Measurements from ENCODE around the gene GDPD4.

The GDPD4 gene

GRCh38 chr11:77215106-77215505 is 86.4 kb downstream of the GDPD4 start:
- TF ChIP-seq, protein P1, sequence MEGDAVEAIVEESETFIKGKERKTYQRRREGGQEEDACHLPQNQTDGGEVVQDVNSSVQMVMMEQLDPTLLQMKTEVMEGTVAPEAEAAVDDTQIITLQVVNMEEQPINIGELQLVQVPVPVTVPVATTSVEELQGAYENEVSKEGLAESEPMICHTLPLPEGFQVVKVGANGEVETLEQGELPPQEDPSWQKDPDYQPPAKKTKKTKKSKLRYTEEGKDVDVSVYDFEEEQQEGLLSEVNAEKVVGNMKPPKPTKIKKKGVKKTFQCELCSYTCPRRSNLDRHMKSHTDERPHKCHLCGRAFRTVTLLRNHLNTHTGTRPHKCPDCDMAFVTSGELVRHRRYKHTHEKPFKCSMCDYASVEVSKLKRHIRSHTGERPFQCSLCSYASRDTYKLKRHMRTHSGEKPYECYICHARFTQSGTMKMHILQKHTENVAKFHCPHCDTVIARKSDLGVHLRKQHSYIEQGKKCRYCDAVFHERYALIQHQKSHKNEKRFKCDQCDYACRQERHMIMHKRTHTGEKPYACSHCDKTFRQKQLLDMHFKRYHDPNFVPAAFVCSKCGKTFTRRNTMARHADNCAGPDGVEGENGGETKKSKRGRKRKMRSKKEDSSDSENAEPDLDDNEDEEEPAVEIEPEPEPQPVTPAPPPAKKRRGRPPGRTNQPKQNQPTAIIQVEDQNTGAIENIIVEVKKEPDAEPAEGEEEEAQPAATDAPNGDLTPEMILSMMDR (IDR thresholded peaks at IDR 0.05; ENCODE audit: low read depth, low read length) = no peak
- no peak overlapping the region for H3K4me3 ChIP-seq (ENCODE audit: low read depth, low read length)

GRCh38 chr11:77214557-77214956 is 86.9 kb downstream of the GDPD4 start:
- no peak overlapping the region for H3K4me3 ChIP-seq (ENCODE audit: low read depth, low read length)
- TF ChIP-seq, protein P1 (IDR thresholded peaks at IDR 0.05; ENCODE audit: low read depth, low read length) = no peak

- H3K4me3 ChIP-seq (ENCODE audit: low read depth, low read length) = no peak overlapping the region
- TF ChIP-seq, protein P1 (IDR thresholded peaks at IDR 0.05; ENCODE audit: low read depth, low read length) = no peak
Observed at GRCh38 chr11:77213589-77214428, 87.7 kb downstream of the GDPD4 start.

DNA sequence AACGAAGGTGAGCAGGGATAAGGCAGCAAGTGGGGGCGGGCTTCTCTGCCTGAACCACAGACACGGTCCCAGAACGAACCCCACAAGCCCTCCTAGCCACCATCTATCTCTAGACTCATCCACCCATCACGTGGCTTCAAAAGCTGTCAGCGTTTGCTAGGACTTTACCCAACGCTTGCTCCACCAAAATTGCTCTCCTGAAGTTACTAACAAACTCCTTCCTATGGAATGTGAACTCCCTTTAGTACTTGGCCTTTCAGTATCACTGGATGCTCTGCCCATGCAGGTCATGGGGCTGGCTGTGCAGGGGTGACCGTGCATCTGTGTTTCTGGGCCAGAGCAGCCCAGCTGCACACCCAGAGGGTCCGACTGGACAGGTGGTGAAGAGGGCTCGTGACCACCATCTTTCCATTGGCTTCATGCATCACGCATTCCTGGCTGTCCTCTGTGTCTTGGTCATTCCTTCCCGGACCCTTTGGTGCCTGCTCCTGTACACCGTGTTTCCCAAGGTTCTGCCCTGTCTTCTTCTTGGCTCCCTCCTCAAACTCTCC is 88.4 kb downstream of the GDPD4 start:
- TF ChIP-seq, protein P1 (IDR thresholded peaks at IDR 0.05; ENCODE audit: low read depth, low read length) = no peak
- no peak overlapping the region for H3K4me3 ChIP-seq (ENCODE audit: low read depth, low read length)

DNA sequence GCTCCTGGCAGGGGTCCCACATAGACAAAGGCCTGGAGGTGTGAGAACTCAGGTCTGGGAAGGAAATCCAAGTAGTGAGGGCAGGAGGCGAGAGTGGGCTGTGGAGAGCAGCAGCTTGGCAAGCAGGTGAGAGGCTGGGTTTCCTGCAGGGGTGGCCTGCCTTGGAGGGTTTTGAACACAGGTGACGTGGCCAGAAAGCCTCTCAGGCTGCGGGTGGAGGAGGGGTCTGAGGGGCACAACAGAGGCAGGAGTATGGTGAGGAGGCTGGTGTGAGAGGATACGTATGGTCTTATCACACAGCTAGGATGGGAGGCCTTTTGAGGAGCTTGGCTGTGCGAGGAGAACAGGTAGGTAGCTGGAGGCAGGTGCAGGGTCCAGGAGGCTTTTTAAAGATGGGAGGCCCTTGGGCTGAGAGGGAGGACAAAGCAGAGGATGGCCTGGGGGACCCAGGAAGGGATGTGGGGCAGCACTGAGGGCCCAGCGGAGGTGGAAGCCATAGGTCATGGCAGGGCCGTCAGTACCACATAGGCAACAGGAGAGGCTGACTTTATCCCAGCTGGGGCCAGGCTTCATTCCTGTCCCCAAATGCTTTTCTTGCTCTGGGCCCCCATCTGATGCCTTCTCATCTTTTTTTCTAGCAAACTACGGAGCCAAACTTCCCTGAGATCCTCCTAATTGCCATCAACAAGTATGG is 89.0 kb downstream of the GDPD4 start:
- TF ChIP-seq, protein P1 (IDR thresholded peaks at IDR 0.05; ENCODE audit: low read depth, low read length) = no peak
- H3K4me3 ChIP-seq (ENCODE audit: low read depth, low read length) = no peak overlapping the region

DNA sequence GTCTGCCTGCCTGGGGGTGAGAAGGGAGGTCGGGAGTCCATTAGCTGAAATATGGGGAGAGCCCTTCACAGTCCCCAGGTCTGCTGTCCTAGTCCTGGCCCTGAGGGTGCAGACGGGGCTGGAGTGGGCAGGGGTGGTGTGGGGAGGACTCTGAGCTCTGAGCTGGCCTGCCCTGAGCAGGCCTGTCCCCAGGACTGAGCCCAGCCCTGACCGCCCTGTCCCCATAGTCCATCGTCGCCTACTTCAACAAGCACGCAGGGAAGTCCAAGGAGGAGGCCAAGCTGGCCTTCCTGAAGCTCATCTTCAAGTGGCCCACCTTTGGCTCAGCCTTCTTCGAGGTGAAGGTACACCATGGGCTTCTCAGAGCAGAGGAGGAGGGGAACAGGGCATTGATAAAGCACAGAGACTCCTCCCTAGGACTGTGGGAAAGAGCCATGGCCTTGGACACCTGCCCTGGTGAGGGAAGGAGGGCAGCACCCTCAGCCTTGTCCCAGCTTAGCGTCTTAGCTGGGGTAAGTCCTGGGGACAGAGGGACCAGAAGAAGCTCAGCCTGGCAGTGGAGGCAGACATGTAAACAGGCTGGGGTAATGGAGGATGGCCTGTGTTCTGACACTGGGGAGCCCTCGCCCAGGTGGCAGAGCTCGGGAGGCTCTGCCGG is 89.8 kb downstream of the GDPD4 start:
- H3K4me3 ChIP-seq (ENCODE audit: low read depth, low read length) = no peak overlapping the region
- TF ChIP-seq, protein P1 (IDR thresholded peaks at IDR 0.05; ENCODE audit: low read depth, low read length) = no peak
